ENCODE measurements around the gene CNTN1.
A peak's percentile ranks its signal among the peaks of the same experiment; 100 is the strongest.

CNTN1 gene

DNA sequence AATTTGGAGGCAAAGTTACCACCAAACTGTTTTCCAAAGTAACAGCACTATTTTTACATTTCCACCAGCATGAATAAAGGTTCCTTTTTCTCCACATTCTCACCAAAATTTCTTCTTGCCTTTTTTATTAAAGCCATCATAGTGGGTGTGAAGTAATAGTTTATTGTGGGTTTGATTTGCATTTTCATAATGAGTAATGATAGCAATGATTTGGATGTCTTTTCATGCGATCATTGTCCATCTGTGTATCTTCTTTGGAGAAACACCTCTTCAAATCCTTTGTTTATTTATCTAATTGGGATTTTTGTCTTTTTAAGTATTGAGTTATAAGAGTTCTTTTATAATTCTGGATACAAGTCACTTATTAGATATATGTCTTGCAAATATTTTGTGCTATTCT, 172.7 kb downstream of the CNTN1 start:
- no peak for DNase-seq

DNA sequence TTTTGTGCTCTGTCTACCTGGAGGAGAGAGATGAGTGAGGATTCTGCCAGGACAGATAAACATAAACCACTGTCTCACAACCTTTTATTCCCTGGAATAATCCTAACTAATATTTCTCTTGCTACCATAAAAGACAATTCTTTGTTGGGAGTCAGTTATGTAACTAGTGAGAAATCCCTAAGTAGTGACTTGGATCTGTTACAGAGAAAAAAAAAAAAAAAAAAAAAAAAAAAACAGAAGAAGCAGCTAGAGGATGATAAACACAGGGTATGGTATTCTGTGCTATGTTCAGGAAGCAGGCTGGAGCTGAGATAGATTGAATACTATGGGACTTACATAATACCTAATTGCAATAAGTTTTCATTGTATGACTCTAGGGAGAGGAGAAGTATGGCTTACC, 178.7 kb downstream of the CNTN1 start:
- DNase-seq, result no peak

DNA sequence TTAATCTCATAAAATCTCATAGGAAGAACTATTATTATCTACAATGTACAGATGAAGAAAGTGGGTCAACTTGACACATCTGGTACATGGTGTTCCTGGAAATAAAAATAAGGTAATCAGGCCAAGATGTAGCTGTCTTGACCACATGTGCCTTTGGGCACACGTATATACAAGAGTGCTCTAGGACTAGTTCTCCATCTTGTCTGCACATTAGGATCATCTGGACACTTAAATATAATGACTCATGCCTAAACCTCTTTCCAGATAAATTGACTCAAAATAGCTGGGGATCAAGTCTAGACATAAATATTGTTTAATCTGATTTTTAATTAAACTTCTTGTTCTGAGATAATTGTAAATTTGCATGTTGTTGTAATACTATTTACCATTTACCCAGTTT, 182.6 kb downstream of the CNTN1 start:
- DNase-seq, result no peak

DNA sequence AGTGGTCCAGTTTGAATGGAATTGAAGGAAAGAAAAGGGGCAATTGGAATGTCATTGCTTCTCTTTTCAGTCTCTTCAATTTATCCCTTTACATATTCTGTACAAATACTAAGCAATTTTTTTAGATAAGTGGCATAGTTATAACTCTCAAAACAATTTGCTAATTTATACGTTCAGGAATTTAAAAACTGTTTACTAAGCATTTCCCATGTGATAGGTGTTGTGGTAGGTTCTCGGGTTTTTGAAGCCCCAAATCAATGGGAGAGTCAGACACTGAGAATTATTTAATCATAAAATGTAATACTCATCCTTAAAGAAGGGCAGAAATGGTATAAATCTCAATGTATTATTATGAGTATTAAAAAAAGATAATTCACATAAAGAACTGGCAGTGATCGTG, 197.1 kb downstream of the CNTN1 start:
- DNase-seq, result no peak

DNA sequence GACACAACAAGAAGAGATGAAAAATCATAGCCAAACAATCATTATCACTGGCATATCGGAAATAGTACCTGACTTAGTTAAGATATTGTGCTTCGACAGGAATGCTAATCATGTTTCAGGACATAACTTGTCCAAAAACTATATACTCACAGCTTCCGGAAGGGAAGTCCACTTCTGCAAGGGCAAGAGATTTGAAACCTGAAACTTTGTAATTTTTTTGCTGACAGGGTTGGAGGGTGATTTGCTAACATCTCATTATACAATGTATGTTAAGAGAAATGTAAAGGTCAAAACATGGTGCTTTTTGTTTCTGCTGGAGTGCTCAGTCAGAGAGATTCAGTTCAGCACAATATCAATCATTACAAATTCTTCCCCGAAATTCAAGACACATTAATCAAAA, 200.3 kb downstream of the CNTN1 start:
- no peak for DNase-seq

DNA sequence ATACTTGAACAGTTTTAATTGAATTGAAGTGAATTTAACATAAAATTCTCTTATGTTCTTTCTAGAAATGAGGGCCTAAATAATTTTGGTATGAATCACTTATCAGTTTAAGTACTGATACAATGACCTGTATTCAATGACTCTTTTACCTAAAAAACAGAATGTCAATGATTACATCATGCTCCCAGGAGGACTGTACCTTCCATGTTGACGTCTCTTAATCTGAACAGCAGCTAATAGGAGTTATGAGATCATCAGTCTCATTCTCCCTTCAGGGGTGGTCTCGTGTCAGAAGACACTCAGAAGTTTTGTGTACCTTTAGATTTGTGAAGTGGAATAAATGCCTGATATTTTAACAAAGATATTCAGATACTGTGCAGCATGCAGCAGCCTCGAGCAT, 206.3 kb downstream of the CNTN1 start:
- no peak for DNase-seq

DNA sequence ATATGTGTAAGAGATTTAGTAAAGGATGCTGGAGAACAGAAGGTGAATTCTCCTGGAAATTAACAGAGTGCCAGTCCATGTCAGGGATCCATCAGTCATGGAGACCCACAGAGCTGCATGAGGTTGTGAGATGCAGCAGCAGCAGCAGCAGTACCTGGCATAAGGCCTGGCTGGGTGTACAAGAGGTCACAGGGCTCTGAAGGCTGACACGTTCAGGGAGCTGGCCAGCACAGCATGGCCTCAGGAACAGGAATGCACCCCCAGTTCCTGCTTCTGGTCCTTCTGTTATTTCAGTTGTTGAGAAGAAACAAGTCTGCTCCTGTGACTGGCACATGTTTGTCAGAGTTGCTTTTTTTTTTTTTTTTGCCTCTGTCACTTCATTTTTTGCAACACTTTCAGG, 210.8 kb downstream of the CNTN1 start:
- no peak for DNase-seq

DNA sequence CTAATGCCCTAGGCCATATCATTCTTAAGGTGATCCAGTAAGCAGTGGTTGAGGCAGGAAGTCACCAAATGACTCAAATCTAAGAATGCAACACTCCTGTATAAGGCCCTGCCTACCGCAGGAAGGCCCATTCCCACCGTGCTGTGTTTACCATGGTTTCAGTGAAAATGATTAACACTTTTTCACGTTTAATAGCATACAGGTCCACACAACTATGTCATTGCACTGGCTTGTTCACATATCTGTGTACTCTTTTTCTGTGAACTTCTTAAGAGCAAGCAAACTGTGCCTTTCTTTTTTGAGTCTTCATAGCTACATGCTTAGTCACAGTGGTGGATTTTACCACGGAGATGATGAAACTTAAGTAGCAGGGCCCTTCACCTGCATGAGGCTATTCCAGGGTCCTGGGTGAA, 214.9 kb downstream of the CNTN1 start:
- peak; percentile 6 for DNase-seq

DNA sequence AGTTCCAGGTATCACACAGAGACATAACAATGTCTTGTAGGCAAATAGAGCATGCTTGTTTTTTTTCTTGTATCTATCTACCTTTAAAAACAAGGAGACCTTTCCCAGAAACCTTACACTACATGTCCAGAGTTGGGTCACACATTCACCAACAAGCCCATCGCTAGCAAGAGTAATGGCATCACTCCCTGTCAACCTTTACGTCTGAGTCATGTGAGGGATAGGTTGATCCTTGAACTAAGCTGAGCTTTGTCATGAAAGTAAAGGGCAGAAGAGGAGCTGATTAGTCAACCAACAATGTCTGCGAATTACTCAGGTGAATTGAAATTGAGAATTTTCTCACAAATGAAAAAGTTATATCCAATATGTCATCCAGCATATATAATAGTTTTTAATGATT, 219.4 kb downstream of the CNTN1 start:
- DNase-seq, result no peak

DNA sequence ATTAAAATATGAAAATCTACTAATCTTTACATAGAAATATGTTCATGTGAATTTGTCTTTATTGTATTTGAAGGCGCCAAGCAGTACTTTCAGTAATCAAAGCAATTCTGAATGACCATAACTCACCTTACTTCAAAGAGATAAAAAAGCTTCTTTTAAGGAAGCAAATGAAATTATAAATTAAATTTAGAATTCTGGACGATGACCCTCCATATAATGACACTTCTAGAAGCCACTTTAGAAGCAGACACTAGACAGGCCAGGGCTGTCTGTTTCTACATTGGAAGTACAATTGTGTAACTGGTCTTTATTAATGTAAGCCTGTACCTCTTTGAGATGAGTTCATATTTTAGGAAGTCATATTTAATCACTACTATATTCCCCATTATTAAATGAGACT, 222.9 kb downstream of the CNTN1 start:
- DNase-seq, result no peak

DNA sequence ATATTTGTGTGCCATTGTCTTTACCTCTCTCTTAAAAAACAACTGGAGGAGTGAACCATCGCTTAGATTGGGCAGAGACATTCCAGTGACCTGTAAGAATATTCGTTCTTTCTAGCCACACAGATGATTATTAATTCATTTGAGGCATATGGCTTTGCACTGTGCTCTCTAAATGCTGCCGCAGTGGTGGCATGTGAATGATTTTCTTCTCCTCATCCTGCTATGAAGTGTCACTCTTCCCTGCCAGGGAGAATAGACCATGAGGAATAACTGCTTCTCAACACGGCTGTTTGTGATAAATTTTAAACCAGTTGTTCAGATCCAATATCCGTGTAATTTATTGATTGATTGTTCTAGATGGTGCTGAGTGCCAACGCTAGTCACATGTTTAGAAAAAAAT, 225.3 kb downstream of the CNTN1 start:
- DNase-seq, result no peak

DNA sequence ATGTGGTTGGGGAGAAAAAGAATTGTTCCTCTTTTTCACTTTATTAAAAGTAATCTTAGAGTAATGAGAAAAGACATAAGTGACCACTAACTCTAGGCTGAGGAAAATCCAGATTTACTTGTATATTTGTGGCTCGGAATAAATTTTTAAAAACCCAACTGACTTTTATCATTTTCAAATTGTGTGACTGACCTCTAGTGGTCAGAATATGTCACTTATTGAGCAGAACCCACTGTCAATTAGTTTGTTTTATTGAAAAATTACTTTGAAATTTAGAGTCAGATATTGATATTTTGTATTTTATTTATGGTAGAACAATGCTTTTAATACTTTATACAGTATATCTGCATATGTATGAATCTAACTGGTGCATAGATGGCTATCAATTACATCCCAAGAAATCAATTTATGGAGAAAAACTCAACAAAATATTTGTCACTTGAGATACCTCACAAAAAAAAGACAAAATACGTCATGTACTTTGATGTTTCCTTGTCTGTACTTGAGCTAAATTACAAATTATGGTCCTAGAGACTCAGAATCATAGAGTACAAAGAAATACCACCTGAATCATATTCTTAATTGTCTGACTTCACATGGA, 229.4 kb downstream of the CNTN1 start:
- DNase-seq, result peak; percentile 15

DNA sequence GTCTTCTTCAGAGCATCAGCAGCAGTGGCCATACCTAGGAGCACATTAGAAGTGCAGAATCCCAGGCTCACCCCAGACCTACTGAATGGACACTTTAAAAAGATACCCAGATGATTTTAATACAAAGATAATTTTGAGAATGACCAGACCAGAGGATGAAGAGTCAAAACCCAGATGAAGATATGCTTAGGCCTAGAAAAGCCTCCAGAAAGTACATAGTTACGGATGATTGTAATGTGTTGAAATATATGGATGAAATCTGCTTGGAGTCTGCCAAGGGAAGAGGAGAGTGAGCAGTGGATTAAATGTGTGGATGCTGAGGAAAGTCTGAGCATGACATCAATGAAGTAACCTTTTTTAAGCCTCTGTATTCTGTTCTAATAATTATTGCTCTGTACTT, 245.7 kb downstream of the CNTN1 start:
- DNase-seq, result no peak

DNA sequence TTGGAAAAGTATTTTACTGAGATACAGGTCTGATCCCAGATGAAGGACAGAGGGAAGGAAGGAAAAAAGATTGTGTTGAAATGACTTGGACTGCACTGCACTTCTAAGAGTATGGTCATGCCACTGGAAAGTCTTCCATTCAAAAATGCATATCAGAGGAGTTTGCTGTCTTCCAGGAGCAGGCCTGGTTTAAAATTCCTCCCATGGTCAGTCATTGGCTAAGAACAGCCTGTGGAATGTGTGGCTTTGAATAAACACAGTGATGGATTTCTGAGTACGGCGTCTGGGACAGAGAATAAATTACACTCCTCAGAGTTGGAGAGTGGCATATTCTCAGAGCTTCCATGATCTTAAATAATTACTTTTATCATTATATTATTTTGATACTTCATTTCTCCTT, 250.1 kb downstream of the CNTN1 start:
- peak; percentile 77 for DNase-seq

DNA sequence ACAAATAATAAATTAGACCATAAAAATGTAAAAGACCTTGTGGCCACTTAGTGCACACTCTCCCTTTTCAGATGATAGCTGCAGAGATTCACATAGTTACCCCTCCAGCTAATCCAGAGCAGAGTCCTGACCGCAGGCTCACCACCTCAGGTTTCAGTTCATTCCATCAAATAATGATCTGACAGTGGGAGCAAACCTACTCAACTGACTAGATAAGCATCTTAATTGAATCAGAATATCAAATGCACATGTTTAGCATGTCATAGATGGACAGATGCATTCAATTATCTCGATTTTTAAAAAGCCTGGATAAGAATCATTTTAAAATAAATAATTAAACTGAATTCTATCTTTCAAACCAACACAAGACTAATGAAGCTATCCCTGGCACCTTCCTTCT, 253.5 kb downstream of the CNTN1 start:
- no peak for DNase-seq

DNA sequence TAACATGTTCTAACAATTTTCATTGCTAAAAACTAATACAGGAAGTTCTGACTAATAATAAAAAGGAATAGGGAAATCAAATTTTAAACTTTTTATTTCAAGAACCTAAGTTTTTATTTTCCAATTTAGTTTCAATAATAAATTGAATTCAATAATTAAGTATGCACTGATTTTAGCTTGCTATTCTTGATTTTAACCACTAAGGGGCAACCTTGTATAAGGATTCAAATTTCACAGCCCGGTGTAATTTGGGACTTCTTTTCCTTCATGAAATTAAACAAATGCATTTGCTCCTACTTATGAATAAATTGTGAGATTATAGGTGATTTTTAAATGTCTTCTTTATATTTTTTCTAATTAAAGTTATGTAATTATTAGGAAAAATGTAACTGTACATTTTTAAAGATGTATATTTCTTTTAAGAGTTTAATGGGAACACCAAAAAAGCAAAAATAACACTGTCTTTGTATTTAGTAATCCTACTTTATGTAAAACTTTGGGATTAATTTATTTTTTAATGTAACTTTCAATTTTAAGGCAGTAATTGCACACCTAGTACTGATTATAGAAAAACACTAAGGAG, 254.5 kb downstream of the CNTN1 start:
- peak; percentile 39 for DNase-seq

DNA sequence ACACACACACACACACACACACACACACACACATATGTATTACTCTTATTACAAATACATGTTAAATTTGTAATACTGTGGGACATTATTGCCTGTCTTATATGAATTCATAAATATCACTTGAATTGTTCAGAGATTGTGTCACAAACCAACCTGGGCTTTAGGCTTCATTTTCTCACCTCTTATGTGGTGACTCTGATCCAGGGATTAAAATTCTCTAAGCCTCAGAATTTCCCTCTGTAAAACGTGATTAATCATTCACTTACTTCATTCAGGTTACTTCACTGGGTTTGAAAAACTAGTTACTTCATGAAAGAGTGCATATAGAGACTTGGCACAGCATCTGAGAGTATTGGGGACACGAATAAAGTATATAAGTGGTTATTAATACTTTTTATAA, 255.6 kb downstream of the CNTN1 start:
- no peak for DNase-seq

DNA sequence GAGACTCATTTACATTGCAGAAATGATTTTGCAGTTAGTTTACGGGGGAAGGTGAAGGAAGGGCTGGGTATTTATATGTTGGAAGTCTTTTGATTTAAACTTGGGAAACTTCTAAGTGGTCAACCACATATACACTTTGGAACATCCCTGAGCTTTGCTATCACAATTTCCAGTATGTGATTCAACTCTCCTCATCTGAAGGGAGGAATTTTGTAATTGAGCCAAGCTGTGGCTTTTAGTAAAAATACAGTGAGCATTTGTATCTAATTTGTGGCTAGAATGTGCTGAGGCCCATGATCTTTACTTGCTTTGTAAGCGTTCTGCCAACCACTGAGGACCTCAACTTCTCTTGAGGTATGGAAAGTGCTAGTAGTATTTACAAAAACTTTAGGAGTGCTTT, 260.8 kb downstream of the CNTN1 start:
- peak; percentile 38 for DNase-seq

DNA sequence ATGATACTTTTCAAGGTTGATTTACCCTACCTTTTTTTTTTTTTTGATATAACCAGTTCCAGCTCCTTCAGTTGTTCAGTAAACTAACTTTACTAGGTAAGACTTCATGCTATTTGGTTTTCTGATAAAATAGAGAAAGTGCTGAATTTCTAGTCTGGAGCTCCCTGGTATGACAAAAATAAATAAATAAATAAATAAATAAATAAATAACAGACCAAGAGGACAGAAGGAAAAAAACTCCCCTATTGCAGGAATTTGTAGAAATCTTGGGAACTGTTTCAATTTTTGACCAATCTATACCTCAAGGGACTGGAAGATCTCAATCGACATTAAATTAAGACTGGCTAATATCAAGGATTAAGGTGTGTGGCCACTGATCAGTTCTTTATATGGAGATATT, 265.2 kb downstream of the CNTN1 start:
- DNase-seq, result no peak

DNA sequence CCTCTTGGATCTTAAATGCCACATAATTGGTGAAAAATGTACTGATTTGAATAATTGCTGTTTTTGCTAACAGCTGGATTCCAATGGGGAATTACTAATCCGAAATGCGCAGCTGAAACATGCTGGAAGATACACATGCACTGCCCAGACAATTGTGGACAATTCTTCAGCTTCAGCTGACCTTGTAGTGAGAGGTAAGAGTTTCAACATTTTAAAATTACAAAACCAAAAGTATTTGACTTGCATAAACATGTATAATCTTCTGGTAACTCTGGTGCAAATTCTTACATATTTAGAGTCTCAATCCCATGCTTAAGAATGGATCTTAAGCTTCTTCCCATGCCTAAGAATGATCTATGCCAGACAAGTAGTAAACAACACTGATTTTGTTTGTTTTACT, 266.8 kb downstream of the CNTN1 start:
- peak; percentile 35 for DNase-seq

DNA sequence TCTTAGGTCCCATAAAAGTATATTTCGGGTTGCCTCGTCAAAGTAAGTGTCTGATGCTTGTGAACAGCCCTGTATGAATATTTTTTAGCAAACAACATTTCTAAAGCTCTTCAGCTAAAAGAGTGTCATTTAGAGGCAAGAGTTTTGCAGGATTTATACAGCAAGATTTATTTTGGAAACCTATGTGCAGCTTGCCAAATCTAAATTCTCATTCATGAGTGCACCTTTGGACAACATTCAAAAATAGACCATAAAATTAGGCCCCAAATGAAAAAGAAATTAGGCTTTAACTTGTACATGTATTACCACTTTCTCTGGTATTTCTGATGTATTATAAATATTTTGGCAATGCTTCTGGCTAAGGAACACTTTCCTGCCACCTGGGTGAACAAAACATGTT, 271.5 kb downstream of the CNTN1 start:
- no peak for DNase-seq

DNA sequence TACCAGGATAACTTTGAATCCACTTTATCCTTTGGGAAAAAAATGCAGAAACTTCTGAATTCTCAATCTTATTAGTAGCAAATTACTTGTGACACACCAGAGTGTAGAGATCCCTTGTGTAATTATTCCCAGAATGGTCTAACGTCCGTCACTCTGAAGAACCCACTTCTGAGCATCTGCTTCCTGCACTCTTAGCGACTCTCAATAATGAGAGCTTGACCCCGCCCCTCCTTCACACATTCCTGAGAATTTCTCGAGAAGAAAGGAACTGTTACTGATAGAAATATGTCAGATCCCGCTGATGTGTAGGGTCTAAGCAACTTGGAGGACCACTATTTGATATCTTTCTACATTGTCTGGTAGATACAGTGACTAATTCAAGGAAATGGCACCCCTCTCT, 277.6 kb downstream of the CNTN1 start:
- DNase-seq, result no peak

DNA sequence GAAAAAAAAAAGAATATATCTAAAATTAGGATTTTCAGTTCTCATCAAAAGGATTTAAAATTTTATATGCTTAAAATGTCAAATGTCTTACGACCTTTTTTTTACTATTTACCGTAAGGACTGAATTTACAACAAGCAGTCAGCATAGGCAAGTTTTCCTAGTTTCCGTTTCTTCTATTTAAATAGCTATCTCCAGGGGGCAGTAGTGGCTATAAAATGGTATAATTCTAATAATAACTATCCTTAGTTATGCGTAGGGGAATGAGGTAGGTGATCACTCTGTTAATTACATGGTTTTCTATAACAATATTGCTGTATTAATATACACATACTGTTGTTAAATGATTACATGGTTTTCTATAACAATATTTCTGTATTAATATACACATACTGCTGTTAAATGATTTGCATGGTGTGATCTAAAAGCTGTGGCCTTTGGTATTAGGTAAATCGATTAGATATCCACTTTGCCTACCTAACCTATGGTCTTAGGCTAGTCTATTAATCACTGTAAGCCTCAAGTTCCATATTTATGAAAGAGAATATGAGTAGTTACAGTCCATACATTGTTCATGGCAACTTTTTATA, 278.2 kb downstream of the CNTN1 start:
- no peak for DNase-seq

DNA sequence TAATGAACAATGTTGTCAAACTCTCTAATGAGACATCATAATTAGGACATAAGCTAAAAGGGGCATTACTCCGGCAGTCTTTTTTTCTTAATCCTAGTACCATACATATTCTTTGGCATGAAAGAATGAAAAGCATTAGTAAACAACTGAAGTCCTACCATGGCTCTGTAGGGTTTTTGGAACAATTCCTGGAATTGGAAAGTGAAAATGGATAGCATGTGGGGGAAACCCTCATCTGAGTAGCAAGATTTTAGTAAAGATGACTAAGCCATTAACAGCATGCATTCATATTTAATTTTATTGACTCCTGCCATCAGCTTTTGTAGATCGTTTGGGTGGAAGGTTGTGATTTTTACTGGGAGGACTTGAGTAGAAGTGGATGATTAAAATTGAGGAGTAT, 279.7 kb downstream of the CNTN1 start:
- peak; percentile 69 for DNase-seq

DNA sequence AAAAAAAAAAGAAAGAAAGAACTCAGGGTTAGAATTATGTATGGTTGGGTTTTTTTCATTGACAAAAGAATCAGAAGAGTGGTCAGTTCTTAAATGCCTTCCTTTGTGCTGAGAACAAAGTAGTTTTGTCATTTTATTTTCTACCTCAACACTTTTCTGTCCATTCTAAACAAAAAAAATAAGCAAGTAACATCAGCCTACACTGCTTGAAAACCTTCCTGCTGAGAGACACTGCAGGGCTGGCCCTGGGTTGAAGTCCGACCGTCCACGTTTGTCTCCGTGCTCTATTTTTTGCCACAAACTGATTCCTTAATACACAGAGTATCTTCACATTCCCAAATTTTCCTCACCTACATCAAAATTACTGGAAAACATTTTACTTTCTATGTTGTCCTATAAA, 284.3 kb downstream of the CNTN1 start:
- DNase-seq, result no peak

Data from fibroblast of skin of back (primary cell).